ENCODE results near the gene BRMS1L. TPM values are rescaled to one million over a fixed set of nuclear protein-coding genes. Genes with fewer than 3 reads are reported as not detected.

BRMS1L gene
- polyA plus RNA-seq, 4 donors, result 2.7 to 9.0 (median 4.3) TPM

- Histone ChIP-seq H3K36me3 (ENCODE audit: control insufficient read depth in 3 of 3, insufficient read depth in 2 of 3, low read depth in 1 of 3, low read length in 3 of 3) (no peaks in the 10 kb centered on the region), H3K4me3 (ENCODE audit: low read depth in 1 of 3, low read length in 3 of 3) (no peak overlapping the region), H3K4me1 (ENCODE audit: control insufficient read depth in 3 of 3, insufficient read depth in 2 of 3, low read depth in 1 of 3, low read length in 2 of 3) (no peaks in the 10 kb centered on the region), H3K27me3 (ENCODE audit: control insufficient read depth in 3 of 3, insufficient read depth in 3 of 3, low read length in 3 of 3) (no peaks in the 10 kb centered on the region), H3K27ac (ENCODE audit: low read depth in 1 of 3, low read length in 2 of 3) (no peak overlapping the region), H3K9me3 (ENCODE audit: control insufficient read depth in 2 of 2, insufficient read depth in 1 of 2, low read depth in 1 of 2, low read length in 1 of 2) (no peaks in the 10 kb centered on the region)
- DNase-seq (peak; percentile 24 to 28), FAIRE-seq (peak; percentile 30)
- WGBS, 3 donors, result 44 to 48% (median 47%) methylated on average over 7 of the region's 7 CpGs
These were observed 57.6 kb downstream of the BRMS1L start for GRCh38 chr14:35883677-35884293.

GRCh38 chr14:35890308-35890707 lies 64.2 kb downstream of the BRMS1L start:
- H3K4me3 ChIP-seq (ENCODE audit: low read depth in 1 of 3, low read length in 3 of 3), result no peak overlapping the region
- no peak for FAIRE-seq
- H3K4me1 ChIP-seq (ENCODE audit: control insufficient read depth in 3 of 3, insufficient read depth in 2 of 3, low read depth in 1 of 3, low read length in 2 of 3), result no peaks in the 10 kb centered on the region
- no peaks in the 10 kb centered on the region for H3K36me3 ChIP-seq (ENCODE audit: control insufficient read depth in 3 of 3, insufficient read depth in 2 of 3, low read depth in 1 of 3, low read length in 3 of 3)
- no peaks in the 10 kb centered on the region for H3K9me3 ChIP-seq (ENCODE audit: control insufficient read depth in 2 of 2, insufficient read depth in 1 of 2, low read depth in 1 of 2, low read length in 1 of 2)
- no peak for DNase-seq
- no peaks in the 10 kb centered on the region for H3K27me3 ChIP-seq (ENCODE audit: control insufficient read depth in 3 of 3, insufficient read depth in 3 of 3, low read length in 3 of 3)
- H3K27ac ChIP-seq (ENCODE audit: low read depth in 1 of 3, low read length in 2 of 3), result no peak overlapping the region

- FAIRE-seq, result no peak
- H3K36me3 ChIP-seq (ENCODE audit: control insufficient read depth in 3 of 3, insufficient read depth in 2 of 3, low read depth in 1 of 3, low read length in 3 of 3), result no peaks in the 10 kb centered on the region
- H3K27me3 ChIP-seq (ENCODE audit: control insufficient read depth in 3 of 3, insufficient read depth in 3 of 3, low read length in 3 of 3), result no peaks in the 10 kb centered on the region
- DNase-seq, result no peak
- H3K4me1 ChIP-seq (ENCODE audit: control insufficient read depth in 3 of 3, insufficient read depth in 2 of 3, low read depth in 1 of 3, low read length in 2 of 3), result no peaks in the 10 kb centered on the region
- no peaks in the 10 kb centered on the region for H3K9me3 ChIP-seq (ENCODE audit: control insufficient read depth in 2 of 2, insufficient read depth in 1 of 2, low read depth in 1 of 2, low read length in 1 of 2)
- H3K27ac ChIP-seq (ENCODE audit: low read depth in 1 of 3, low read length in 2 of 3), result no peak overlapping the region
- H3K4me3 ChIP-seq (ENCODE audit: low read depth in 1 of 3, low read length in 3 of 3), result no peak overlapping the region
These were observed 69.1 kb downstream of the BRMS1L start for GRCh38 chr14:35895256-35895655.

- Histone ChIP-seq H3K27me3 (ENCODE audit: control insufficient read depth in 3 of 3, insufficient read depth in 3 of 3, low read length in 3 of 3) (no peaks in the 10 kb centered on the region), H3K4me1 (ENCODE audit: control insufficient read depth in 3 of 3, insufficient read depth in 2 of 3, low read depth in 1 of 3, low read length in 2 of 3) (no peaks in the 10 kb centered on the region), H3K4me3 (ENCODE audit: low read depth in 1 of 3, low read length in 3 of 3) (no peak overlapping the region), H3K9me3 (ENCODE audit: control insufficient read depth in 2 of 2, insufficient read depth in 1 of 2, low read depth in 1 of 2, low read length in 1 of 2) (no peaks in the 10 kb centered on the region), H3K36me3 (ENCODE audit: control insufficient read depth in 3 of 3, insufficient read depth in 2 of 3, low read depth in 1 of 3, low read length in 3 of 3) (no peaks in the 10 kb centered on the region), H3K27ac (ENCODE audit: low read depth in 1 of 3, low read length in 2 of 3) (no peak overlapping the region)
- WGBS, 3 donors, result 6 to 48% (median 30%) methylated on average over 4 of the region's 4 CpGs
- peak in 1 of 2 donors; percentile 29 for DNase-seq
- FAIRE-seq, result no peak
These were observed 71.5 kb downstream of the BRMS1L start for GRCh38 chr14:35897616-35898111.

GRCh38 chr14:35898217-35898775 lies 72.2 kb downstream of the BRMS1L start:
- Histone ChIP-seq H3K27ac (ENCODE audit: low read depth in 1 of 3, low read length in 2 of 3) (no peak overlapping the region), H3K27me3 (ENCODE audit: control insufficient read depth in 3 of 3, insufficient read depth in 3 of 3, low read length in 3 of 3) (no peaks in the 10 kb centered on the region), H3K4me1 (ENCODE audit: control insufficient read depth in 3 of 3, insufficient read depth in 2 of 3, low read depth in 1 of 3, low read length in 2 of 3) (no peaks in the 10 kb centered on the region), H3K9me3 (ENCODE audit: control insufficient read depth in 2 of 2, insufficient read depth in 1 of 2, low read depth in 1 of 2, low read length in 1 of 2) (no peaks in the 10 kb centered on the region), H3K4me3 (ENCODE audit: low read depth in 1 of 3, low read length in 3 of 3) (no peak overlapping the region), H3K36me3 (ENCODE audit: control insufficient read depth in 3 of 3, insufficient read depth in 2 of 3, low read depth in 1 of 3, low read length in 3 of 3) (no peaks in the 10 kb centered on the region)
- FAIRE-seq (no peak), DNase-seq (no peak)
- 70 to 86% (median 76%) methylated on average over 4 of the region's 4 CpGs for WGBS, 3 donors

- H3K36me3 ChIP-seq (ENCODE audit: control insufficient read depth in 3 of 3, insufficient read depth in 2 of 3, low read depth in 1 of 3, low read length in 3 of 3), result no peaks in the 10 kb centered on the region
- H3K4me1 ChIP-seq (ENCODE audit: control insufficient read depth in 3 of 3, insufficient read depth in 2 of 3, low read depth in 1 of 3, low read length in 2 of 3), result no peaks in the 10 kb centered on the region
- 93 to 98% (median 95%) methylated on average over 3 of the region's 3 CpGs for WGBS, 3 donors
- no peaks in the 10 kb centered on the region for H3K27me3 ChIP-seq (ENCODE audit: control insufficient read depth in 3 of 3, insufficient read depth in 3 of 3, low read length in 3 of 3)
- H3K4me3 ChIP-seq (ENCODE audit: low read depth in 1 of 3, low read length in 3 of 3), result no peak overlapping the region
- FAIRE-seq (no peak), DNase-seq (no peak)
- no peak overlapping the region for H3K27ac ChIP-seq (ENCODE audit: low read depth in 1 of 3, low read length in 2 of 3)
- H3K9me3 ChIP-seq (ENCODE audit: control insufficient read depth in 2 of 2, insufficient read depth in 1 of 2, low read depth in 1 of 2, low read length in 1 of 2), result no peaks in the 10 kb centered on the region
These were observed 74.6 kb downstream of the BRMS1L start for GRCh38 chr14:35900741-35901140.

- DNase-seq (peak; percentile 36 to 55), FAIRE-seq (no peak)
- no peaks in the 10 kb centered on the region for H3K36me3 ChIP-seq (ENCODE audit: control insufficient read depth in 3 of 3, insufficient read depth in 2 of 3, low read depth in 1 of 3, low read length in 3 of 3)
- H3K9me3 ChIP-seq (ENCODE audit: control insufficient read depth in 2 of 2, insufficient read depth in 1 of 2, low read depth in 1 of 2, low read length in 1 of 2), result no peaks in the 10 kb centered on the region
- no peaks in the 10 kb centered on the region for H3K4me1 ChIP-seq (ENCODE audit: control insufficient read depth in 3 of 3, insufficient read depth in 2 of 3, low read depth in 1 of 3, low read length in 2 of 3)
- no peak overlapping the region for H3K4me3 ChIP-seq (ENCODE audit: low read depth in 1 of 3, low read length in 3 of 3)
- no peak overlapping the region for H3K27ac ChIP-seq (ENCODE audit: low read depth in 1 of 3, low read length in 2 of 3)
- WGBS, 3 donors, result 55 to 76% (median 66%) methylated on average over 4 of the region's 4 CpGs
- no peaks in the 10 kb centered on the region for H3K27me3 ChIP-seq (ENCODE audit: control insufficient read depth in 3 of 3, insufficient read depth in 3 of 3, low read length in 3 of 3)
These were observed 83.5 kb downstream of the BRMS1L start for GRCh38 chr14:35909665-35910064.

- WGBS, 3 donors, result 94 to 96% (median 95%) methylated on average over 4 of the region's 4 CpGs
- DNase-seq (no peak), FAIRE-seq (no peak)
- Histone ChIP-seq H3K9me3 (ENCODE audit: control insufficient read depth in 2 of 2, insufficient read depth in 1 of 2, low read depth in 1 of 2, low read length in 1 of 2) (no peaks in the 10 kb centered on the region), H3K4me1 (ENCODE audit: control insufficient read depth in 3 of 3, insufficient read depth in 2 of 3, low read depth in 1 of 3, low read length in 2 of 3) (no peaks in the 10 kb centered on the region), H3K4me3 (ENCODE audit: low read depth in 1 of 3, low read length in 3 of 3) (no peak overlapping the region), H3K27me3 (ENCODE audit: control insufficient read depth in 3 of 3, insufficient read depth in 3 of 3, low read length in 3 of 3) (no peaks in the 10 kb centered on the region), H3K27ac (ENCODE audit: low read depth in 1 of 3, low read length in 2 of 3) (no peak overlapping the region), H3K36me3 (ENCODE audit: control insufficient read depth in 3 of 3, insufficient read depth in 2 of 3, low read depth in 1 of 3, low read length in 3 of 3) (no peaks in the 10 kb centered on the region)
These were observed 84.1 kb downstream of the BRMS1L start for GRCh38 chr14:35910191-35910590.

GRCh38 chr14:35911097-35911496 lies 85.0 kb downstream of the BRMS1L start:
- no peaks in the 10 kb centered on the region for H3K9me3 ChIP-seq (ENCODE audit: control insufficient read depth in 2 of 2, insufficient read depth in 1 of 2, low read depth in 1 of 2, low read length in 1 of 2)
- no peak for DNase-seq
- H3K4me1 ChIP-seq (ENCODE audit: control insufficient read depth in 3 of 3, insufficient read depth in 2 of 3, low read depth in 1 of 3, low read length in 2 of 3), result no peaks in the 10 kb centered on the region
- no peak for FAIRE-seq
- H3K36me3 ChIP-seq (ENCODE audit: control insufficient read depth in 3 of 3, insufficient read depth in 2 of 3, low read depth in 1 of 3, low read length in 3 of 3), result no peaks in the 10 kb centered on the region
- H3K27ac ChIP-seq (ENCODE audit: low read depth in 1 of 3, low read length in 2 of 3), result no peak overlapping the region
- no peaks in the 10 kb centered on the region for H3K27me3 ChIP-seq (ENCODE audit: control insufficient read depth in 3 of 3, insufficient read depth in 3 of 3, low read length in 3 of 3)
- WGBS, 3 donors, result 80 to 93% (median 84%) methylated on average over 4 of the region's 4 CpGs
- no peak overlapping the region for H3K4me3 ChIP-seq (ENCODE audit: low read depth in 1 of 3, low read length in 3 of 3)

Measured in small intestine (tissue), 7 donors.